ENCODE results near the gene RIT1.
A peak's percentile ranks its signal among the peaks of the same experiment; 100 is the strongest.
"Not testable (repeated sequence)": the region's sequence is repeated elsewhere in the genome, so short reads cannot be mapped to it uniquely, and the experiment has no call there.

Gene RIT1

DNA sequence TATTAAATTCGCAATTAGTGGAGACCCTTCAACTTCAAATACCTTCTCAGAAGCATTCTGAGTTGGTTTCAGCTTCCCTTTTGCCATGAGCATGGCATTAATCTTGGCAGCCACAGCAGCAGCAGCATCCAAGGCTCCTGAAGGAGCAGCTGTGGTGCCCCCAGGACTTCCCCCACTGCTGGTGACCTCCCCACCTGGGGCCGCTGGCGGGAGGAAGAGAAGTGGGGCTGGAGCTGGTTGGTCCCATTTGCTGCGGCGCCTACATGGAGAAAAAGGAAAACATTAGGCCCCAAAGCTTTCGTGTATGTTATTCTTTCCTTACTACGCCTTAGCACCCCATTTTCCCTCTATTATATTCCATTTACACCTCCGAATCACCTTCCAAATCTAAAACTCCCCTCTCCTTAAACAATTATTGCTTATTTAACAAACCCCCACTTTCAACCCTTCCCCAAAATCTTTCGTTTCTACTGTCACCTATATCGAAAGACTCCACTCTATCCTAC, 22.5 kb upstream of the RIT1 start:
- no peak for DNase-seq (ENCODE audit: low read depth in 2 of 2)

DNA sequence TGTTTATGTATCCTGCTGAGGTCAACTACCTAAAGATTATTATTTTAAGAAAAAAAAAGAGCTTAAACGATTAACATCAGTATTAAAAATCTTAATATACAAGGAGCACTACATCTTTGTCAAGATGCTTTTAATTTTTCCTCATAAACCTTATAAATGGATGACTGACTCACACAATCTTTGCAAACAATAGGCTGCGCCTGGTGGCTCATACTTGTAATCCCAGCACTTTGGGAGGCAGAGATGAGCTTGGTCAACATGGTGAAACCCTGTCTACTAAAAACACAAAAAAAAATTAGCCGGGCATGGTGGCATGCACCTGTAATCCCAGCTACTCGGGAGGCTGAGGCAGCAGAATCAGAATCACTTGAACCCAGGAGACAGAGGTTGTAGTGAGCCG, 21.3 kb upstream of the RIT1 start:
- DNase-seq (ENCODE audit: low read depth in 2 of 2), result no peak

DNA sequence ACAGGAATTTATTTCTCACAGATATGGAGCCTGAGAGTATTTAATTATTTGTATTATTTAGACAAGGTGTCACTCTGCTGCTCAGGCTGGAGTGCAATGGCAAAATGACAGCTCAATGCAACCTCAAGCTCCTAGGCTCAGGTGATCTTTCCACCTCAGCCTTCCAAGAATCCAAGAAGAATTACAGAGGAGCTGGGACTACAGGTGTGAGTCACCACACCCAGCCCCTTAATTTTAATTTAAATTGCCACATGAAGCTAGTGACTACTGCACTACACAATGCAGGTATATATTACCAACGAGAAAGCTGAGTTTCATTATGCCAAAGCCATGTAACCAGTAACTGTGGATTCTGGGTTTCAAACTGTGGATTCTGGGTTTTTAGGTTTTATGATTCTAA, 20.9 kb upstream of the RIT1 start:
- DNase-seq (ENCODE audit: low read depth in 2 of 2), result no peak

DNA sequence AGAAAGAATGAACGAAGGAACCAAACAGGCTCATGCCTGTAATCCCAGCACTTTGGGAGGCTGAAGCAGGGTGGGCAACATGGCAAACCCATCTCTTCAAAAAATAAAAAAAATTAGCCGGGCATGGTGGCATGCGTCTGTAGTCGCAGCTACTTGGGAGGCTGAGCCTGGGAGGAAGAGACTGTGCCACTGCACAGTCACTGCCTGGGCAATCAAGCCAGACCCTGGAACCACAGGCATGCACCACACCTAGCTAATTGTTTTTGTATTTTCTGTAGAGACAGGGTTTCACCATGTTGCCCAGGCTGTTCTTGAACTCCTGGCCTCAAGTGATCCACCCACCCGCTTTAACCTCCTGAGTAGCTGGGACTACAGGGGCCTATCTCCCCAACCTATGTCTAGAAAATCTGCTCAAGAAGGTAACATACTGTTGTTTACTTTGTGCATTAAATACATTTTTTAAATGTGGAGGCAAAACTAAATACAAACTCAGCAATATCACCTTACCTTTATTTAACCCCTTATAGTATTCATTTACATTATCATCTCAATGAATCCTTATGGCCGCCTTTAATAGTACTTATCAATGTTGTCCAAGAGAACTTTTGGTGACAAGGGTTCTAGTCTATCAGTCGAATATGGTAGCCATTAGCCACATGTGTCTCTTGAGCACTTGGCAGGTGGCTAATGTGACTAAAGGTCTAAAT, 20.3 kb upstream of the RIT1 start:
- no peak for DNase-seq (ENCODE audit: low read depth in 2 of 2)

DNA sequence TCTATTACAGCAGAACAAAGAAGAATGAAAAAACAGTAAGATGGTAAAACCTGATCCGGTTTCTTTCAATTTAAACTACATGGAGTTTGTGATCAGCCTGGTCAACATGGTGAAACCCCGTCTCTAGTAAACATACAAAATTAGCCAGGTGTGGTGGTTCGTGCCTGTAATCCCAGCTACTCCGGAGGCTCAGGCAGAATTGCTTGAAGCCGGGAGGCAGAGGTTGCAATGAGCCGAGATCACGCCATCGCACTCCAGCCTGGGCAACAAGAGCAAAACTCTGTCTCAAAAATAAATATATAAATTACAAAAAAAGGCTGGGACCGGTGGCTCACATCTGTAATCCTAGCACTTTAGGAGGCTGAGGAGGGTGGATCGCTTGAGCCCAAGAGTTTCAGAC, 19.6 kb upstream of the RIT1 start:
- not testable (repeated sequence) for DNase-seq (ENCODE audit: low read depth in 2 of 2)

DNA sequence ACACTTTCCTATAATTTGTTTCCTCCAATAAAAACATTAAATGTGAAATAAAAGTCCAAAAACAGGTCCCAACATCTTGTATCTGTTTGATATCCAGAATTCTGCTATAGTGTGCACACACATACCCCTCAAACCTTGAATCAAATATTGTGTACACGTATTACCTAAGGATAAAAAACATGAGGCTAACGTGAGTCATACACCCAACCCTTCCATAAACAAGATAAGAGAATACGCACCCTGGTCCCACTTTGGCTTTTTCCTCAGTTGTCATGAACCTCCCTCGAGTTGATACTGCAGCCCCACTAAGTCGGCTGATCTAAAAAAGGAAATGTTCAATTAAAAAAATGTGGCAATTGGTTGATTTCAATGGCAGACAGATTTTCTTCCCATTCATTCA, 17.9 kb upstream of the RIT1 start:
- DNase-seq (ENCODE audit: low read depth in 2 of 2), result no peak

DNA sequence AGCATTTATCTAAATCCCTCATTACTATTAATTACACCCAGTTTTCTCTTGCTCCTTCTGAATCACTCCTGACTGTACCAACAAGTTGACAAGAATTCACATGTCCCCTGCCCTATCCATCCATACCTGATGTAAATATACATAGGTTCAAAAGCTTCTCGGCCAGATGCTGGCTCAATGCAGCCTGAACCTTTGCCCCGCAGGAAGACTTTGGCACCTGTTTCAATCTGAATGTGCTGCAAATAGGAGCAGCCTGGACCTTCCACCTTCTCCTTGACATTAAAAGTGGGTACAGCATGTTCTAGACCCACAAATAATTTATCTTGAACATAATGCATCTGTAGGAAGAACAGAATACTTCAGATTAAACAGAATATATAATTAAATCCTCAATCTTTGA, 14.4 kb upstream of the RIT1 start:
- DNase-seq (ENCODE audit: low read depth in 2 of 2), result no peak

DNA sequence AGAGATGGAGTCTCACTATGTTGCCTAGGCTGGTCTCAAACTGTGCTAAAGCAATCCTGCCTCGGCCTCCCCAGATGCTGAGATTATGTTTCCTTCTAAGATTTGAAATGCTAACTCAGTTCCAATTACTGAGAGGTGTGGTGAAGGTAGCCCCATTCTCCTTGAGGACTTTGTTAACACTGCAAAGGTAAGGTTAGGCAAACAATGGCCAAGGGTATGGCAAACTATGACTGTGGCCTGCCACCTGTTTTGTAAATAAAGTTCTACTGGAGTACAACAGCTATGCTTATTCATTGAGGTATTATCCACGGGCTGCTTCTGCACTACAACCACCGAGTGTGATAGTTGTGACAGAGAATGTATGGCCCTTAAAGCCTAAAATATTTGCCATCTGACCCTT, 9.6 kb upstream of the RIT1 start:
- no peak for DNase-seq (ENCODE audit: low read depth in 2 of 2)

DNA sequence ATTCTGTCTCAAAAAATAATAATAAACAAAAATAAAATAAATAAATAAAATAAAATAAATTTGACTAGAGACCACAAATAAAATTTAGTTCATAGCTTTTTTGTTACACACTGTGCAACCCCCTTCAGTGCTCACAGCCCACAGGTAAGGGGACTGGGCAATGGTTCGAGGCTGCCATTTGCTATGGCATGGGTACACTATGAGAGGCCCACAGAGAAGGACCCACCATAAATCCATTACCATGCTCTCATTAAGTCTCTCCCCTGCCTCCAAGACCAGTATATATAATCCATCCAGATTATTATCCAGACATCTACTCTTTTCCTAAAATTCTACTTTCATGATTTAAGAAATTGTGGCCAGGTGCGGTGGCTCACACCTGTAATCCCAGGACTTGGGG, 8.7 kb upstream of the RIT1 start:
- no peak for DNase-seq (ENCODE audit: low read depth in 2 of 2)

DNA sequence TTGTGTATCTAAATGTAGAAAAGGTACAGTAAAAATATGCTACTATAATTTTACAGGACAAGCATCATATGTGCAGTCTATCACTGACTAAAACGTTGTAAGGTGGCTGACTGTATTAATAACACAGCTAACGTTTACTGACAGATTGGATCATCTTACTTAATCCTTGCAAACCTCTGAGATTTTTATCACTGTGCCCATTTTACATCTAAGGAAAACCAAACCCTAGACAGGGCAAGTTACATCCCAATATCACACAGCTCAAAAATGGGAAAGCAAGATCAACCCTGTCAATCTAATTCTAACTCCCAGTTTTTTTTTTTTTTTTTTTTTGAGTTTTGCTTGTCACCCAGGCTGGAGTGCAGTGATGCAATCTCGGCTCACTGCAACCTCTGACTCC, 7.5 kb upstream of the RIT1 start:
- DNase-seq (ENCODE audit: low read depth in 2 of 2), result no peak

DNA sequence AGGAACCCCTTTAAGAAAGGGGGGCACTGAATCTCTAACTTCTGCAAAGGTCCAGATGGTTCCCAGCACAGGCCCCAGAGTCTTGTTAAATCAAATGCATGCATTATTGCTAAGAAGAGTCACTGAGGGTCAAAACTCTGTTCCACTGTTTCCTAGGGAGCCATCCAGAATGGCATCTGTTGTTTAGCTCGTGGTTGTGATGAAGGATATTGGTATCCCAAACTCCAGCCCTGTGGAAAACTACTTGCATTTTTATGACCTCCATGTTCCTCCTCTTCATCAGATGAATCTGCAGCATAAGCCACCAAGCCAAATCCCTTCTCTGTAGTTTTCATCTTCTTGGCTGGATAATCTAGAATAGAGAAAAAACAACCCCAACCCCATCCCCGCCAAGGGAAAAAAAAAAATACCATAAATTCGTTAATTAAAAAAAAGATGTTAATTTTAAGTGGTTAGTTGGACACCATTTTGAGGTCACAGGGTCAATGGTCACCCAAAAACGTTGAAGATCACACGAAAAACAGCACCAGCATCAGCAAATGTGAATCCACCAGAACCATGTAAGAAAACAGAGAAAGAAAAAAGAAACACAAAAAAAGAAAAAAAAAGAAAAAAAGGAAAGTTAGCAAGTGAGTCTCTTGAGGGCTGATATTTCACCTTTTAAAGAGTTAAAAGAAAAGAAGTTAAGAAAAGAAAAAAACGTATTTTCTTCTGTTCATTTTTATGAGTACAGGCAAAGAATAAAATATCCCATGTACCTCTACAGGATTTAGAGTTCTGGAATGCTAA, 3.0 kb upstream of the RIT1 start:
- DNase-seq (ENCODE audit: low read depth in 2 of 2), result no peak

DNA sequence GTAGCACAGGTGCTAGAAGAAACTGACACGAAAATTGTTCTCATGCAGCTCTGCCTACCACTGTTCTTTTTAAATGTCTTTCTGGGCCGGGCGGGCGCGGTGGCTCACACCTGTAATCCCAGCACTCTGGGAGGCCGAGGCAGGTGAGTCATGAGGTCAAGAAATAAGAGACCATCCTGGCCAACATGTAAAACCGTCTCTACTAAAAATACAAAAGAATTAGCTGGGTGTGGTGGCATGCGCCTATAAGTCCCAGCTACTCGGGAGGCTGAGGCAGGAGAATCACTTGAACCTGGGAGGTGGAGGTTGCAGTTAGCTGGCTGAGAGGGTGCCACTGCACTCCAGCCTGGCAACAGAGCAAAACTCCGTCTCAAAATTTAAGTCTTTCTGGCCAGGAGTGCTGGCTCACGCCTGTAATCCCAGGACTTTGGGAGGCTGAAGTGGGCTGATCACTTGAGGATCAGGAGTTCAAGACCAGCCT, 947 bp upstream of the RIT1 start:
- no peak for DNase-seq (ENCODE audit: low read depth in 2 of 2)

DNA sequence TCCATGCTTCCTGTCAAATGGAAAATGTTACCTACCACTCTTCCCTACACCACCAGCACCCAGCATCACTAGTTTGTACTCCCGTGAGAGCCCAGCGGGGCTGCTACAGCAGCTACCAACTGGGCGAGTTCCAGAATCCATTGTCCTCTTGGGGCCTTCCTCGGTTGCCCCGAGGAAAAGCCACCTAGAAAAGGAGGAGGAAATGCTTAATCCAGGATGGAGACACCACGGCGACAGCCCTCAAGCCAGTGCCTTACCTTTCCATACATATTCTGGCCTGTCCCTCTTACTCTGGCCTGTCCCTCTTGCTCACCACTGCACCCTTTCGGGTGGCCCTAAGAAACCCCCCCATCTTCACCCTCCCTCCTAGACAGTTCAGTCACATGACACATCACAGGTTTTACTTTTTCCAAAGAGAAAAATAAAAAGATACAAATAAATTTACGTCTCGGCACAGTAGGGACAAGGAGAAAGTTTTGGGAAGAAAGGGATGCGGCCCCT, 478 bp downstream of the RIT1 start:
- no peak for DNase-seq (ENCODE audit: low read depth in 2 of 2)

DNA sequence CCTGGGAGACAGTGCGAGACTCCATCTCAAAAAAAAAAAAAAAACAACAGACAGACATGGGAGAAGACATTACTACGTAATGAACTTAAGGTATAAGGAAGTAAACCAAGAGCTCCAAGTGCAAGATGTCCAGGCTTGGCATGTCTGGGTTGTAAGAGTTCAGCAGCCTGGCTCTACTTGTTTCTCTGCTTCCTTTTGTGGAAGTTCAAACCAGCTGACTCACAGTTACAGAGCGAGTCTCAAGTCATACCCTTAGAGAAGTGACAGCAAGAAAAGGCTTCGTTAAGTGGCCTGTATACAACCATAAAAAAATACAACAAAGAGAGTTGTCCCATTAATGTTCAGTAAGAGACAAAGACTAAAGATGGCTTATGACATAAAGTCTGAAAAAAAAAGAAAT, 1.3 kb downstream of the RIT1 start:
- no peak for DNase-seq (ENCODE audit: low read depth in 2 of 2)

DNA sequence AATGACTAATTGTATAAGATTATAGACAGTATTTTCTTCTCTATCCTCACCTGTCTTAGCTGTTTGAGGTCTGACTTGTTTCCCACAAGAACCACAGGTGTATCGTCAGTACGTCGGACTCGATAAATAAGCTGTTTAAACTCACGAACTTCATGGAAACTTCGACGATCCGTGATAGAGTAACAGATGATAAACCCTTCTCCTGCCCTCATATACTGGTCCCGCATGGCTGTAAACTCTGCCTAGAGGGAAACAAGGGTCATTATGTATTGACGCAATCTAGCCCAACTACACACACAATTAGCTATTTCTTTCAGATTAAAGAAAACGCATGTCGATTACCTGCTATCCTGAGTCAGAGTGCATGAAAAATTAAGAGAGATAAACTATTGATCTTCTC, 6.9 kb downstream of the RIT1 start:
- DNase-seq (ENCODE audit: low read depth in 2 of 2), result no peak

DNA sequence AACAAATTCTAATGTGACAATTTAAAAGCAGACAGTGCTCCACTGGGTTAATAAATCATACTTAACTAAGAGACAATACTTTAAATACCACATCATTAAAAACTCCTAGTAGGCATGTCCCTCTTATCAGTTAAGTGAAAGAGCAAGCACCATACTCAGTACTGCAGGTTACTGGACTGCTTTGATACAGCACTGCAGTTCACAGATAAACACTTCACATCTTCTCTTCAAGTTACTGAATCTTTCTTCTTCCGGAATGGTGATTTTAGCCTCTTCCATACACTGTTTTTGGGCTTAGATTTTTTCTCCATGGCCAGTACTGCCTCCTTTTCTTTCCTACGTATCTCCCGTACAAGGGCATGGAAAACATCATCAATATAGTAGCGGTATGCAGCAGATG, 11.0 kb downstream of the RIT1 start:
- DNase-seq (ENCODE audit: low read depth in 2 of 2), result no peak

DNA sequence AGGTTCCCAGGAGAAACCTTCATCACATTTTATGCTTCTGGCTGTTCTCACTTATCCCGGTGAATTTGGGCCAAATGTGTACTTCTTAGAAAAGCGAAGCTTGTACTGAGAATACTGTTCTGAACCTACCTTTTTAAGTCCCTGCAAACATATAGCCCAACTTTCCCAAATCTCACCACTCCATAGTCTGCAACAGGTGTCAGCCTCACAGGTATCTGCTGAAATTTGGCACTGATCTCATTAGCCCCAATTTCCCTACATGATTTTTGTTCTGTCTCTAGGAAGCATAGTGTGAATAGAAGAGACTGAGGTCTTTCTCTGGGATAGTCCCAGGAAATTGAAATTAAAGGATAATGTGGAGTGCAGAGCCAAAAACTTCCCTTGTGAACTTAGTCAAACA, 11.5 kb downstream of the RIT1 start:
- no peak for DNase-seq (ENCODE audit: low read depth in 2 of 2)

DNA sequence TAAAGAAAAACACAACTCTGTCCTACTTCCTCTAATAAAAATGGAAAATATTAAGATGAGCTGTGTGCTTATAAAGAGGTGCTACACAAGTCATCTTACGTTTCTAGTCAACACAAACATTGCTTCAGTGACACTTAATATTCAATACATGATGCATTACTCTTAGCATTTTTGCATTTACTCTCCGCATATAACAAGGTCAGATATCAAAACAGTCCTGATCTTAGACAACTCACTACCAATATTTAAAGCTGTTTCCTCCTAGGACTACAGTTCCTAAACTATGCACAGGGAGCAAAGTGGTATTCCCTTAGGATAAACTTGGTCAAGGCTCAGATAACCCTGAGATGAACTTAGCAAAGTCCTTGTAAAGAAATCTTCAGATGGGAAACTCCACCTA, 12.3 kb downstream of the RIT1 start:
- DNase-seq (ENCODE audit: low read depth in 2 of 2), result no peak

DNA sequence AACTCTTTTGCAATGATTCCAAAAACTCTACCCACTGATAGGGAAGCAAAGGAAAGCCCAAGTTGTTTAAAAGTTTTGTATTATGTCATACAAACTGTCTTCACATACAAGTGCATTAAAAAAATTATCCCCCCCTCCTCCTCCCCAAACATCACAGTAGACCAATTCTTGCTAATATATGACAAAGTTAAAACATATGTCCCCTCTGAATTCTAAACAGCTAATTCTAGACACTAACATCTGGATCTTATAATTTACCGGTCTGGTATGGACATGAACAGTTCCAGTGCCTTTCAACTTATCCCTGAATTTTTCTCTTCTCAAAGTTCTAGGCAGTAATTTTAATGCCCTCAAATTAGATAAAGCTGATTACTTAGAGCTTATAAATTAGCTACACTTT, 13.4 kb downstream of the RIT1 start:
- DNase-seq (ENCODE audit: low read depth in 2 of 2), result no peak

DNA sequence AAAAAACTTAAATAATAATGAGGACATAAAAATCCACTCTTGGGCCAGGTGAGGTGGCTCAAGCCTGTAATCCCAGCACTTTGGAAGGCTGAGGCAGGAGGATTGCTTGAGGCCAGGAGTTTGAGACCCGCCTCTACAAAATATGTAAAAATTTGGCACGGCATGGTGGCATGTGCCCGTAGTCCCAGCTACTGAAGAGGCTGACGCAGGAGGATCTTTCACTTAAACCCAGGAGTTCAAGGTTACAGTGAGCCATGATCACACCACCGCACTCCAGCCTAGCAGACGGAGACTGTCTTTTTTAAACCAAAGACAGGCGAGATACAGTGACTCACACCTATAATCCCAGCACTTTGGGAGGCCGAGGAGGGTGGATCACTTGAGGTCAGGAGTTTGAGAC, 14.7 kb downstream of the RIT1 start:
- not testable (repeated sequence) for DNase-seq (ENCODE audit: low read depth in 2 of 2)

DNA sequence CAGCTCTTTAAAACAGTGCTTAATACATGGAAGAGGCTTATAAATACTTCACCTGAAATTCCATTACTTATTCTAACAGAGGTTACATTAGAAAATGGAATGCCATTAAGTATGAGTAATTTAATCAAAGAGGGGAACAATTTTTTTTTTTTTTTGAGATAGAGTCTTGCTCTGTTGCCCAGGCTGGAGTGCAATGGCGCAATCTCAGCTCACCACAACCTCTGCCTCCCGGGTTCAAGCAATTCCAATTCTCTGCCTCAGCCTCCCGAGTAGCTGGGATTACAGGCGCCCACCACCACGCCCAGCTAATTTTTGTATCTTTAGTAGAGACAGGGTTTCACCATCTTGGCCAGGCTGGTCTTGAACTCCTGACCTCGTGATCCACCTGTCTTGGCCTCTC, 15.5 kb downstream of the RIT1 start:
- DNase-seq (ENCODE audit: low read depth in 2 of 2), result not testable (repeated sequence)

DNA sequence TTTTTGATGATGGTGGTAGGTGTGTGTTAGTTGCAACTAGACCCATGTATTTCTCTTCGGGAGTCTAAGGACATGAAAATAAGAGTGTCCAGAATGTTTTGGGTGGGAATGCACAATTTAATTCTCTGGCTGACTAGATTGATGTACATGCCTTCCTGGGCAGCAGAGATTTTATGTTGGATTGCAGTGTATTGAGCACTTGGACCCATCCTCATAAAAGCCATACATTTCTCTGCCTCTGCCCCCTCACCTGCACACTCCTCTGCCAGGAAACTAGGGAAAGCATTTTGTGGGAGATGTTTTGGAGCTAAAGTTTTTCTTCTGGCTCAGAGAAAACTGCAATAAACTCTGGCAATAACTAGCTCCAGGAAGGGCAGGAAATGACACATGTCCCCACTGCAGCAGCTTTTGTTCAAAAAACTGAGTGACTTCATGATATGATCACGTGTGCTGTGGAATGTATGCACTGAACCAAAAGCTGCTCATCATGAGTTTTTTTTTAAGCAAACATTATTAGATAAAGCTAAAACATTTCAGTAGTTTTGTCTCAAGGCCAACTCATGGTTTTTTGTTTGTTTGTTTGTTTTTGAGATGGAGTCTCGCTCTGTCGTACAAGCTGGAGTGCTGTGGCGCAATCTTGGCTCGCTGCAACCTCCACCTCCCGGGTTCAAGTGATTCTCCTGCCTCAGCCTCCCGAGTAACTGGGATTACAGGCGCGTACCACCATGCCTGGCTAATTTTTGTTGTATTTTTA, 17.6 kb downstream of the RIT1 start:
- peak in 1 of 2 donors; percentile 12 for DNase-seq (ENCODE audit: low read depth in 2 of 2)

Measured in stimulated activated CD8-positive, alpha-beta memory T cell treated with anti-CD3 and anti-CD28 coated beads, Interleukin-7, amount 100 ng/mL, for 4 hours (primary cell).